D341Med (cell line): ENCODE results near the gene ATP13A1.
"Not testable (repeated sequence)": the region's sequence is repeated elsewhere in the genome, so short reads cannot be mapped to it uniquely, and the experiment has no call there.

ENCODE experiments used
- DNase-seq: peaks from one replicate; pipeline ENCODE4 v3.0.0; 2012; ENCODE audit warnings: low spot score

The ATP13A1 gene

GRCh38 chr19:19619181-19619848, 44.2 kb downstream of the ATP13A1 start:
- no peak for DNase-seq

- DNase-seq: peak; percentile 99
Observed at GRCh38 chr19:19618219-19619051, 45.0 kb downstream of the ATP13A1 start, which contains the start of gene PBX4. Gene PBX4, minus strand, starts transcription at chr19:19618687. Its CDS starts 58 bp downstream, at chr19:19618629.

GRCh38 chr19:19615086-19615485, 48.4 kb downstream of the ATP13A1 start:
- no peak for DNase-seq

GRCh38 chr19:19613506-19613905, 50.0 kb downstream of the ATP13A1 start:
- no peak for DNase-seq

- no peak for DNase-seq
Observed at GRCh38 chr19:19610376-19611202, 52.9 kb downstream of the ATP13A1 start.

- not testable (repeated sequence) for DNase-seq
Observed at GRCh38 chr19:19606686-19607085, 56.8 kb downstream of the ATP13A1 start.

GRCh38 chr19:19606021-19606420, 57.5 kb downstream of the ATP13A1 start:
- DNase-seq: no peak

- DNase-seq: no peak
Observed at GRCh38 chr19:19602713-19603324, 60.7 kb downstream of the ATP13A1 start.

- DNase-seq: no peak
Observed at GRCh38 chr19:19602136-19602712, 61.3 kb downstream of the ATP13A1 start.

- no peak for DNase-seq
Observed at GRCh38 chr19:19600793-19601330, 62.6 kb downstream of the ATP13A1 start.

- DNase-seq: not testable (repeated sequence)
Observed at GRCh38 chr19:19598728-19599451, 64.6 kb downstream of the ATP13A1 start.

GRCh38 chr19:19597809-19598306, 65.6 kb downstream of the ATP13A1 start:
- DNase-seq: no peak
